Kidney (tissue), 14 donors: ENCODE data around the gene CAPZB. TPM values are rescaled to one million over a fixed set of nuclear protein-coding genes. Genes with fewer than 3 reads are reported as not detected.

ENCODE experiments used
- DNase-seq, 5 donors: peaks; one replicate each; pipeline ENCODE4 v3.0.0-alpha.2; 2013 to 2020
- FAIRE-seq: peaks from 2 replicates; lab custom pipeline; 2012; peaks lifted over from hg19 to GRCh38; lab: Jason Lieb, UNC
- H3K27ac ChIP-seq, 2 donors: one replicate each; pipeline ENCODE4 v1.7.0; 2013; ENCODE audit warnings: low read depth in 2 of 2, low read length in 2 of 2, inconsistent platforms in 1 of 2
- H3K27me3 ChIP-seq: one replicate; pipeline ENCODE4 v1.7.1; 2013; ENCODE audit warnings: low read length, inconsistent platforms; ENCODE audit not compliant: control insufficient read depth, insufficient read depth
- H3K36me3 ChIP-seq, 3 donors: one replicate each; pipeline versions ENCODE4 v1.7.0 to v1.7.1; 2013; ENCODE audit warnings: low read length in 3 of 3, control low read depth in 1 of 3, inconsistent platforms in 1 of 3; ENCODE audit not compliant: insufficient read depth in 3 of 3, control insufficient read depth in 2 of 3
- H3K4me1 ChIP-seq, 3 donors: one replicate each; pipeline versions ENCODE4 v1.7.0 to v1.7.1; 2013; ENCODE audit warnings: low read length in 3 of 3, inconsistent platforms in 1 of 3, low read depth in 1 of 3; ENCODE audit not compliant: control insufficient read depth in 2 of 3, insufficient read depth in 2 of 3
- H3K4me3 ChIP-seq, 3 donors: one replicate each; pipeline versions ENCODE4 v1.7.0 to v1.8.1; 2013; ENCODE audit warnings: low read length in 3 of 3, control low read depth in 1 of 3, inconsistent platforms in 1 of 3
- H3K9ac ChIP-seq, 3 donors: one replicate each; pipeline versions ENCODE4 v1.7.0 to v1.7.1; 2013; ENCODE audit warnings: low read length in 3 of 3, control low read depth in 1 of 3, inconsistent platforms in 1 of 3
- H3K9me3 ChIP-seq, 3 donors: one replicate each; pipeline versions ENCODE4 v1.7.0 to v1.7.1; 2013; ENCODE audit warnings: low read length in 3 of 3, control low read depth in 1 of 3, inconsistent platforms in 1 of 3; ENCODE audit not compliant: control insufficient read depth in 2 of 3, insufficient read depth in 1 of 3
- intact Hi-C: fragments of 100-400 bp; cut with DNase I; formaldehyde crosslinking; loops from one replicate; pipeline ENCODE4 v1.11.1; 2022
- polyA plus RNA-seq: library from polyadenylated mRNA; stranded (reverse); fragments of 350-450 nt; fragmentation: Illumina TruSeq; extraction: RNeasy Lipid Tissue Mini Kit (QIAGEN cat#74804); gene quantifications from one replicate; pipeline ENCODE4 v1.2.3, GENCODE V29; 2014; ENCODE audit warnings: low read depth, low replicate concordance; ENCODE audit not compliant: insufficient read depth
- total RNA-seq: library from RNA; stranded (reverse); fragmentation: NEBNext Ultra II Directional; extraction: Animal tissue kit (Norgen Biotek cat#: 25700); gene quantifications from one replicate; pipeline ENCODE4 v1.2.1, GENCODE V29; 2021
- TF ChIP-seq, protein P1 (sequence below): IDR thresholded peaks from 3 replicates; pipeline ENCODE4 v1.5.1; 2012; ENCODE audit warnings: mild to moderate bottlenecking, moderate library complexity, borderline replicate concordance; ENCODE audit not compliant: insufficient read depth; ENCODE audit errors: extremely low read depth
- donor health status: control.
- donor health status: control.
- donor health status: control.
- donor health status: control.
- donor health status: control.
- donor health status: DM: yes; HTN: yes; CAD: no.
- donor health status: Normal renal cell carcinoma (clear cell type).

The CAPZB gene
- total and polyA plus RNA-seq, 2 donors from 2014 or later: 253 to 265 TPM

DNA sequence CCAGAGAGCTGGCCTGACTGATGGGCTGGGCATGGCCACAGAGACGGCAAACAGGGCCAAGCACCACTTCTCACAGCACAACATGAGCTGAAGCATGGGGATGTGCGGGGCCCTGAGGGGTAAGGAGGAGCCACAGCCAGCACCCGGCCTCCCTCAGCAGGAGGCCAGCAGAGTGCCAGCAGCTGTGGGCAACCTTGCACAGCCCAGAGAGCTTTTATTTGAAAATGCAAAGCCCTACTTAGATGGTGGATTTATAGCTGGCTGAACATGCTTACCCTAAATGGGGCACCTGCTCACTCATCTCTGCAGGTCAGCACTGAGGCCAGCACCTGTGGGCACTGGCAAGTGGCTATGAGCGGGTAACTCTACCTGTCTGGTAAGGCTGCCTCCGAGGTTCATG is 129.1 kb downstream of the CAPZB start:
- Histone ChIP-seq H3K9me3 (no peaks in the 10 kb centered on the region), H3K27ac (no peak overlapping the region), H3K4me3 (no peak overlapping the region), H3K4me1 (no peaks in the 10 kb centered on the region), H3K36me3 (peaks cover 5 to 21% (median 17%) of the 10 kb centered on the region in 3 donors), H3K9ac (no peak overlapping the region), H3K27me3 (no peaks in the 10 kb centered on the region)
- TF ChIP-seq, protein P1, sequence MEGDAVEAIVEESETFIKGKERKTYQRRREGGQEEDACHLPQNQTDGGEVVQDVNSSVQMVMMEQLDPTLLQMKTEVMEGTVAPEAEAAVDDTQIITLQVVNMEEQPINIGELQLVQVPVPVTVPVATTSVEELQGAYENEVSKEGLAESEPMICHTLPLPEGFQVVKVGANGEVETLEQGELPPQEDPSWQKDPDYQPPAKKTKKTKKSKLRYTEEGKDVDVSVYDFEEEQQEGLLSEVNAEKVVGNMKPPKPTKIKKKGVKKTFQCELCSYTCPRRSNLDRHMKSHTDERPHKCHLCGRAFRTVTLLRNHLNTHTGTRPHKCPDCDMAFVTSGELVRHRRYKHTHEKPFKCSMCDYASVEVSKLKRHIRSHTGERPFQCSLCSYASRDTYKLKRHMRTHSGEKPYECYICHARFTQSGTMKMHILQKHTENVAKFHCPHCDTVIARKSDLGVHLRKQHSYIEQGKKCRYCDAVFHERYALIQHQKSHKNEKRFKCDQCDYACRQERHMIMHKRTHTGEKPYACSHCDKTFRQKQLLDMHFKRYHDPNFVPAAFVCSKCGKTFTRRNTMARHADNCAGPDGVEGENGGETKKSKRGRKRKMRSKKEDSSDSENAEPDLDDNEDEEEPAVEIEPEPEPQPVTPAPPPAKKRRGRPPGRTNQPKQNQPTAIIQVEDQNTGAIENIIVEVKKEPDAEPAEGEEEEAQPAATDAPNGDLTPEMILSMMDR: no peak
- intact Hi-C loops: no loop called here
- FAIRE-seq: no peak
- DNase-seq: no peak

DNA sequence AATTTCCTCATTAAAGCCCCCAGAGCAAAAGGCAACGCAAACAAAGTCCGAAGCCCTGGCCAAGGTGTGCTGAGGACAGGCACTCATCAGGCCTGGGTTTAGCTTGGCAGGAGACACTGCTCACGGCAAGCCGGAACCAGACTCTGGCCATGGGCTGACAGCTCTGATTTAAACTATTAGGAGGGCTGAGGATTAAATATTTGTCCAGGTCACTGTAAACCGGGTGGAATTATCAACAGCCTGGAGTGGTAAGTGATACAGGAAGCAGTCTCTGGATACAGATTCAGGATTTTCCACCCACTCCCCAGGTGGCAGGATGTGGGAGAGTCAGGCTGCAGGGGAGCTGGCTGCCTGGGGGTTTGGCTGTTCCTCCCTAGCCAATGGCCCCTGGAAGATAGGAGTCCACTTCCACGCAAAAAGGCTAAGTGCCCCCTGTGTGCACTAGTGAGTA is 130.8 kb downstream of the CAPZB start:
- intact Hi-C loops: no loop called here
- FAIRE-seq: no peak

DNA sequence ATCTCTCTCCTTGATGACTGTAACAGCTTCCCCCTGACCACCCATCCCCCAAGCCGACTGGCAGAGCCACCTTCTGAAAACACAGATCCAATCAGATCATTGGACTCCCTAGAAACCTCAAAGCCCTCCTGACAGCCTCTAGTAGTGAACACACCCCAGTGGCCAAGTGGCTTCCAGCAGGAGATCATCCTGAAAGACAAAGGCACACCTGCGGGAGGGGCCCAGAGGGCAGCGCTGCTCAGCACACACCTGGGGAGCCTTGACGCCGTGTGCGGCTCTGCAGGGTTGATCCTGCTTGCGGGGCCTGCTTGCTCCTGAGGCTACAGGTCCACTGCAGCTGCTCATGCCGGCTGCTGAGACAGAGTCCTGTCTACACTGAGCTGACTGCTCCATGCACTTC is 131.7 kb downstream of the CAPZB start:
- DNase-seq (no peak), FAIRE-seq (no peak)
- TF ChIP-seq, protein P1: no peak
- no peaks in the 10 kb centered on the region for H3K9me3 ChIP-seq
- no peak overlapping the region for H3K9ac ChIP-seq
- intact Hi-C loops: no loop called here
- no peak overlapping the region for H3K27ac ChIP-seq
- no peaks in the 10 kb centered on the region for H3K27me3 ChIP-seq
- H3K36me3 ChIP-seq: peaks cover 5 to 29% (median 17%) of the 10 kb centered on the region in 3 donors
- H3K4me1 ChIP-seq: no peaks in the 10 kb centered on the region
- H3K4me3 ChIP-seq: no peak overlapping the region

More for the DNA sequence above, 130.8 kb downstream of the CAPZB start:
- no peak overlapping the region for H3K4me3 ChIP-seq
- no peak overlapping the region for H3K27ac ChIP-seq
- H3K9ac ChIP-seq: no peak overlapping the region
- DNase-seq: peak in 3 of 5 donors; percentile 31 to 56 (median 46)
- H3K4me1 ChIP-seq: no peaks in the 10 kb centered on the region
- H3K9me3 ChIP-seq: no peaks in the 10 kb centered on the region
- TF ChIP-seq, protein P1: no peak
- H3K27me3 ChIP-seq: no peaks in the 10 kb centered on the region
- peaks cover 5 to 28% (median 17%) of the 10 kb centered on the region in 3 donors for H3K36me3 ChIP-seq

DNA sequence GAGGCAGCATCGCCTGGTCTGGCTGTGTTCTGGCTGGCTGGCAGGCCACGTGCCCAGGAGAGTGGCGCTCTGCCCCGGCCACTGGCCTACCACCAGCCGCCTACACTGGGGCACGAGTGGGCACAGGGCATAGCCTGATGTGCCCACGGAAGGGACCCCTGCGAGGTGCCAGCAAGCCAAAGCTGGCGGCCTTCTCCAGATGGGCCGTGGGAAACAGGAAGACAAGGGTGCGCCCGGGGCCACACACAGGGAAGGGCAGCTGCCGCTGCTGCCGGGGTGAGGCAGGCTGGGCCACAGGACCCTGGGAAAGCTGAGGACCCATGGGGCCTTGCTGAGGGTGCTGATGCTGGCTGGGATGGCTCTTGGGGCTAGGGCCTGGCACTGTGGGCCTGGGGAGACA is 132.5 kb downstream of the CAPZB start:
- DNase-seq (peak in 1 of 5 donors; percentile 67), FAIRE-seq (no peak)
- Histone ChIP-seq H3K27me3 (no peaks in the 10 kb centered on the region), H3K9me3 (no peaks in the 10 kb centered on the region), H3K9ac (no peak overlapping the region), H3K27ac (no peak overlapping the region), H3K4me3 (no peak overlapping the region), H3K4me1 (no peaks in the 10 kb centered on the region), H3K36me3 (peaks cover 5 to 31% (median 17%) of the 10 kb centered on the region in 3 donors)
- intact Hi-C loops: no loop called here
- TF ChIP-seq, protein P1: no peak
